ENCODE results near the gene DTD1.

- no peak for TF ChIP-seq CTCF (tag by site-specific recombination; IDR thresholded peaks at IDR 0.05)
- no peak for TF ChIP-seq ZNF239 (tag by site-specific recombination; IDR thresholded peaks at IDR 0.05)
- TF ChIP-seq TCF7L2 (IDR thresholded peaks at IDR 0.05; ENCODE audit: borderline replicate concordance, low read depth, low read length) = no peak
- no peak for TF ChIP-seq ZBTB49 (tag by site-specific recombination; IDR thresholded peaks at IDR 0.05; ENCODE audit: low read depth)
- no peak for TF ChIP-seq REST (tag by site-specific recombination; IDR thresholded peaks at IDR 0.05)
- no peak for TF ChIP-seq PRDM10 (tag by site-specific recombination; IDR thresholded peaks at IDR 0.05)
- TF ChIP-seq ZBTB6 (tag by site-specific recombination; IDR thresholded peaks at IDR 0.05) = no peak
- no peak for TF ChIP-seq SP7 (tag by site-specific recombination; IDR thresholded peaks at IDR 0.05)
- no peak for TF ChIP-seq ZNF449 (tag by site-specific recombination; IDR thresholded peaks at IDR 0.05)
Measured at GRCh38 chr20:18666803-18667415, 79.1 kb downstream of the DTD1 start.

Measured in HEK293 (cell line).